ENCODE results near the gene HLA-A.

GRCh38 chr6:29926413-29927274 is 15.7 kb upstream of the HLA-A start:
- TF ChIP-seq CTCF (IDR thresholded peaks at IDR 0.05) = no peak
- no peak for TF ChIP-seq POLR2A (IDR thresholded peaks at IDR 0.05)

Data from lower leg skin (tissue), 3 donors.